ENCODE results near the gene ATP11C. TPM values are rescaled to one million over a fixed set of nuclear protein-coding genes. Genes with fewer than 3 reads are reported as not detected.

ATP11C gene
- total and polyA plus RNA-seq, 9 of the 15 experiments (the other 6 are each of a cell fraction or from before 2014, with no cell fraction given), result 18.2 to 42.2 (median 29.4) TPM

- TF ChIP-seq ZNF407 (IDR thresholded peaks at IDR 0.05; ENCODE audit: low read depth) (no peak), EWSR1 (IDR thresholded peaks at IDR 0.05; ENCODE audit: borderline replicate concordance, low read depth, partially characterized antibody) (no peak), ZNF134 (CRISPR knock-in tag; conservative IDR thresholded peaks at IDR 0.05) (peak; percentile 64), PYGO2 (tag; IDR thresholded peaks at IDR 0.05) (no peak), ZNF551 (CRISPR knock-in tag; IDR thresholded peaks at IDR 0.05) (no peak), TEAD4 (IDR thresholded peaks at IDR 0.05; ENCODE audit: low read length) (no peak), TEAD4 (CRISPR knock-in tag; IDR thresholded peaks at IDR 0.05; ENCODE audit: borderline replicate concordance) (no peak)
- Histone ChIP-seq H3K9me3 (replicated peaks; ENCODE audit: control insufficient read depth, insufficient read depth, low read depth, low read length) (no peaks in the 10 kb centered on the region), H3K27ac (ENCODE audit: extremely low read depth, low read depth, low read length) (no peak overlapping the region), H2AFZ (ENCODE audit: low read depth, low read length) (no peak overlapping the region), H3K27me3 (ENCODE audit: control insufficient read depth in 2 of 2, insufficient read depth in 2 of 2, low read length in 2 of 2) (no peaks in the 10 kb centered on the region), H3K9ac (ENCODE audit: insufficient read depth in 1 of 2, low read depth in 2 of 2, low read length in 2 of 2) (no peak overlapping the region), H3K4me2 (ENCODE audit: insufficient read depth, low read length) (no peak overlapping the region), H4K20me1 (replicated peaks; ENCODE audit: control insufficient read depth, insufficient read depth, low read length) (no peaks in the 10 kb centered on the region), H3K79me2 (ENCODE audit: control insufficient read depth, insufficient read depth, low read length) (peaks cover 38% of the 10 kb centered on the region), H3K4me3 (no peak overlapping the region), H3K9me1 (ENCODE audit: control insufficient read depth, insufficient read depth, low read length) (no peaks in the 10 kb centered on the region), H3K36me3 (ENCODE audit: control insufficient read depth, insufficient read depth, low read length) (no peaks in the 10 kb centered on the region), H3K4me1 (replicated peaks in 1 of 2; ENCODE audit: control insufficient read depth in 2 of 2, insufficient read depth in 2 of 2, low read length in 2 of 2) (no peaks in the 10 kb centered on the region)
- FAIRE-seq, result no peak
- in situ Hi-C loops (cut with MboI) (no loop called here), intact Hi-C loops (cut with micrococcal nuclease) (no loop called here)
- ATAC-seq, result no peak
- no TSS peak for BruUV-seq (replicated peaks)
- ChIA-PET POLR2A (no interaction called here), CTCF (ENCODE audit: low intra/inter-chr PET ratio) (no interaction called here)
- DNase-seq (ENCODE audit: extremely low read depth in 1 of 4, low spot score in 3 of 4), result no peak
- WGBS (ENCODE audit: insufficient coverage, low coverage, missing lambda C conversion rate), result 100% methylated on average over 1 of the region's 1 CpG
Measured at GRCh38 chrX:139914421-139914820, 18.4 kb downstream of the ATP11C start.

Data from K562 (cell line).